C1 segment of cervical spinal cord (tissue), 14 donors: ENCODE results near the gene MPP2.
A peak's percentile ranks its signal among the peaks of the same experiment; 100 is the strongest.
"Not testable (repeated sequence)": the region's sequence is repeated elsewhere in the genome, so short reads cannot be mapped to it uniquely, and the experiment has no call there.

Experiments used
- DNase-seq, 14 donors: peaks; one replicate each; lab custom pipeline; 2025; lab: John Stamatoyannopoulos, UW

Gene MPP2

DNA sequence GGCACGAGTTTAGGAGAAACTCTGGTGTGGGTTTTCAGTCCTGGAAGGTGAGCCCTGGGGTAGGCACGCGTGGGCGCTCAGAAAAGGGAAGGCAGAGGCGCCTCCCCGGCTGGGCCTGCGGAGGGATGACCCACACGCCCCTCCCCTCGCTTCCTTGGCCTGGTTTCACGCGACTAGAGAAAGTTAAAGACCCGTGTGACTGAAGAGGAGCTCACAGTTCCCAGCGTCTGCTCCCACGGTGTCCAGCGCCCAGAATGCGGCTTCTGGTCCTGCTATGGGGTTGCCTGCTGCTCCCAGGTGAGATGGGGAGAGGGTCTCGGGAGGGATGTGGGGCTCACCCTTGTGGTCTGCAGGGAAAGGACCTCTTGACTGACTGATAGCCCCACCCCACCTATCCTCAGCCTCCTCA is 60.4 kb downstream of the MPP2 start, which contains the start of gene CD300LG:
Gene CD300LG, plus strand, starts transcription at position 214 of the 409 bp plus-strand sequence. Its CDS starts 41 bp downstream, at position 255.
- no peak for DNase-seq

DNA sequence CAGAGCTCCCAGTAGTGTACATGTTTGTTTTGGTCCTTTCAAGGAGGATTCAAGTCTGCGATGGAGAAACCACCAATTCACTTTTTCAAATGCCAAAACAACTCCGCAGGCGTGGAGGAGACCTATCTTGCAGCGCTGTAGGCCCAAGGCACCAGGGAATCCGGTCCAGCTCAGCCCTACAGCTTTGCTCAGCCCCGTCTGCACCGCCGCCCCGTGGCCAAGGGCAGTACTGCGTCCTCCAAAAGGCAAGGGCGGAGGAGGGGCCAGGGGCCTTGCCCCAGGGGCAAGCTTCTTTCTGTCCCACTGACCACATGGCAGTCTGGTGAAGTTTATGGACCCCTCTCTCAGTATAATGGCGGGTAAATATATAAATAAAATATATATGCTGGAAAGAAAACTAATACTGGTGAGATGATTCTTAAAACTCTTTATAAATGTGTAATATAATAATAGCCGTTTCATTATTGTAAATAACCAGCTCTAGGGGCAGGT is 61.1 kb downstream of the MPP2 start:
- DNase-seq: peak in 12 of 14 donors; percentile 7 to 82 (median 60)

DNA sequence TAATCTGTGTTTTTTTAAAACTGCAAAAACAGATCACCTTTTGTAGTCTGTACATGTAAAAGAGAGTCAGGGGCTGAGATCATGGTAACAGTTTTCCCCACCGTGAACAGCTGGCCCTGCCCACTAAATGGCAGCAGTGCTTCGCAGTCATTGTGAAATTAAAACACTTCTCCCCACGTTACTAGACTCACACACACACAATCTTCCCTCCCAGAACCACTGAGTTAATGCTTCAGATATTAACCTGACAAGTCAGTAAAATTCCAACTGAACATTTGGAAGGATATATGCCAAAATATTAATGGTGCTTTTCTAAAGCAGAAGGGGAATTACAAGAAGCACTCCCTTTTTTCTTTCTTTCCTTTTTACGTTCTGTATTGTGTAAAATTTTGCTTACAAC is 61.6 kb downstream of the MPP2 start:
- DNase-seq: no peak

DNA sequence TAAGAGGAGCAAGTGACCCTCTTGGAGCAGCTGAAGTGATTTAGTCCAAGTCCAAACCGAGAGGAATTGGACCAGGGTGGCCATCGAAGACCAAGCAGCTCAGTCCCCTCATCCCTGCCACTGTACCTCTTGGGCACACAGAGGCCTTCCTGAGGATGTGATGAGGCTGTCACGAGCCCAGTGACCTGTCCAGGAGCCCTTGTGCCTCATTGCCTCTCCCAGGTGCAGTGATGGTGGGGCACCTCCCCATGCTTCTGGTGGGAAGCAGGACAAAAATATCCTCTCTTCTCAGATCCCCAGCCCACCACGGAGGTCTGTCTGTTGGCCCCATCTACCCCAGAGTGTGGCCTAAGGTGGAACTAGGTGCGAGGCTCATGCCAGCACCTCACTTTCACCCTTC is 63.1 kb downstream of the MPP2 start:
- DNase-seq: no peak

DNA sequence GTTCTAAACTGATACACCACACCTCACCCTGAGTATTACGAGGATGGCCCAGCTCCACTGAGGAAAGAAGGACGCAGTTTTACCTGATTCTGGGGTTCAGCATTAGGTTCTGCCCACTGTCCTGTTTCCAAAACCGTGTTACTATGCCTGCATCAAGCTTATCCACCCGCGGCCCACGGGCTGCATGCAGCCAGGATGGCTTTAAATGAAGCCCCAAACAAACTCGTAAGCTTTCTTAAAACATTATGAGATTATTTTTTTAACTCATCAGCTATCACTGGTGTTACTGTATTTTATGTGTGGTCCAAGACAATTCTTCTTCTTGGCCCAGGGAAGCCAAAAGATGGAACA is 64.4 kb downstream of the MPP2 start:
- no peak for DNase-seq

DNA sequence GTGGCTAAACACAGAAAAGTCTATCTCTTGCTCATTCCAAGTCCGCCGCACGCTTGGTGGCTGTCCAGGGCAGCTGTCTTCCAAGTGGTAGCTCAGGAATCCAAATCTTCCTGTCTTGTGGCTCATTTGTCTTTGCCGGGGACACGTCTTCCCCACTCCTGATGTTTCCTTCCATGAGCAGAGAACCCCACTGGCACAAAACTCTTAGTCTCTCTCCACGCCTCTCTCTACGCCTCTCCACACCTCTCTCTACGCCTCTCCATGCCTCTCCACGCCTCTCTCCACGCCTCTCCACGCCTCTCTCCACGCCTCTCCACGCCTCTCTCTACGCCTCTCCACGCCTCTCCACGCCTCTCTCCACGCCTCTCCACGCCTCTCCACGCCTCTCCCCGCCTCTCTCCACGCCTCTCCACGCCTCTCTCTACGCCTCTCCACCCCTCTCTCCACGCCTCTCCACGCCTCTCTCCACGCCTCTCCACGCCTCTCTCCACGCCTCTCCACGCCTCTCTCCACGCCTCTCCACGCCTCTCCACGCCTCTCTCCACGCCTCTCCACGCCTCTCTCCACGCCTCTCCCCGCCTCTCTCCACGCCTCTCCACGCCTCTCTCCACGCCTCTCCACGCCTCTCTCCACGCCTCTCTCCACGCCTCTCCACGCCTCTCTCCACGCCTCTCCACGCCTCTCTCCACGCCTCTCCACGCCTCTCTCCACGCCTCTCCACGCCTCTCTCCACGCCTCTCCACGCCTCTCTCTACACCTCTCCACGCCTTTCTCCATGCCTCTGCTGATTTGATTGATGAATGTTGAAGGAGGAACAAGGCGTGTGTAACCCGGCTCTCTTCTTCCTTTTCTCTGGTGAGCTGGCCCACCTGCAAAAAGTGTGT is 65.0 kb downstream of the MPP2 start:
- DNase-seq: not testable (repeated sequence)

DNA sequence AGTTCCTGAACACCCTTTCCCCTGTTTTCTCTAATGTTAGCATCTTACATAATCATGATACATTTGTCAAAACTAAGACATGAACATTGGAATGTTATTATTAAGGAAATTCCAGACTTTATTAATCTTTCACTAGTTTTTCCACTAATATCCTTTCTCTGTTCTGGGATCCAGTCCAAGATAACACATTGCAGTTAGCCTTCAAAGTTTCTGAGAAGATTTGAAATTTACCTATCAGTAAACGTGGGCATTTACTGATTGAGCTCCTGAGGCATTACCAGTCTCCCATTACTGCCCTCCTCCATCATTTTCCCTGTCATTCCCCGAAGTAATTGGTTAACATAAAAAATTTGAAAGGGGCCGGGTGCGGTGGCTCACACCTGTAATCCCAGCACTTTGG is 66.1 kb downstream of the MPP2 start:
- no peak for DNase-seq

DNA sequence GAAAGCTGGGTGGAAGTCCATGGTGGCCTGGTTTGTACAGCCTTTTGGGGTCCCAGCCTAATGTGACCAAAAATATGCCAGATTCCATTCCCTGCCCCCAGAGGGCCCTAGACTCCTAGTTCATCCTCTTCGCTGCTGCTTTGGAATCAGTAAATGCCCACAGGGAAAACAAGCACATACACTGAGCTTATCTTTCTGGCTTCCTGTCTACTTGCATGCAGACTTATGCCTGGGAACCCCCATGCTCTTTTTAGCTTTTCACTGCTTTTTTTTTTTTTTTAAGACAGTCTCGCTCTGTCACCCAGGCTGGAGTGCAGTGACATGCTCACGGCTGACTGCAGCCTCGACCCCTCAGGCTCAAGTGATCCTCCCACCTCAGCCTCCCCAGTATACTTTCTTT is 66.5 kb downstream of the MPP2 start:
- DNase-seq: no peak

DNA sequence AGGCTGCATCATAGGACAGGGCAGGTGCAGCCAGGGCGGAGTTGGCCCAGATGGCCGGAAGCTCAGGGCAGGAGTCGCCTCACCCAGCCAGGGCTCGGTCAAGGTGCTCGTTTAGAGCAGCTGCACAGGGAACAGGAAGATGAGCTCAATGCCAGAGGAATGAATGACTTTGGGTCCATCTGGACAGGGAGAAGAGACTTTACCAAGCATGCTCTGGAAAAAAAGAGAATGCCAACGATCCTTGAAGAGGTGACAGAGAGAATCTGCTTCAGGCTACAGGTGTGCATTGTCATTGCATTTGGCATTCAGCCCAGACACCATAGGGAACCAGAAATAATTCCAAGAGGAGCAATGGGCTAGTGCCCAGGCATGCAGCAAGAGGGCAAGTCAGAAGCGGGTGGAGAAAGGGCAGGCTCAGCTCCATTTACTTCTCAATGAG is 67.6 kb downstream of the MPP2 start:
- peak in 3 of 14 donors; percentile 53 to 98 (median 68) for DNase-seq

DNA sequence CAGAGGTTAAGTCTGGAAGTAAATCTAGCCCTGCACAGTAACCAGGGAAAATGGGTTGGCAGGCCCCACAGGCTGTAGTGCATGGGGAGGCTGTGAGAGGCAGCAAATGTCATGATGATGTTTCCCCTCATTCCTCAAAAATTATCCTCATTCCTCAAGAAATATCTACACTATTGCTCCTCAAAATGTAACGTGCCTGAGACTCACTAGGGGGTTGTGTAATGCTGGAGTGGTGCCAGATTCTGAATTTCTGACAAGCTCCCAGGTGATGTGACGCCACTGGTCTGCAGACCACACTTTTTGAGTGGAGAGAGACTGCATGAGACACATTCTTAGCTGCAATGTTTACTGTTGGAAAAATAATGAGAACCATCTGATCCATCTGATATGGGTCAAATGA is 73.2 kb downstream of the MPP2 start:
- no peak for DNase-seq

DNA sequence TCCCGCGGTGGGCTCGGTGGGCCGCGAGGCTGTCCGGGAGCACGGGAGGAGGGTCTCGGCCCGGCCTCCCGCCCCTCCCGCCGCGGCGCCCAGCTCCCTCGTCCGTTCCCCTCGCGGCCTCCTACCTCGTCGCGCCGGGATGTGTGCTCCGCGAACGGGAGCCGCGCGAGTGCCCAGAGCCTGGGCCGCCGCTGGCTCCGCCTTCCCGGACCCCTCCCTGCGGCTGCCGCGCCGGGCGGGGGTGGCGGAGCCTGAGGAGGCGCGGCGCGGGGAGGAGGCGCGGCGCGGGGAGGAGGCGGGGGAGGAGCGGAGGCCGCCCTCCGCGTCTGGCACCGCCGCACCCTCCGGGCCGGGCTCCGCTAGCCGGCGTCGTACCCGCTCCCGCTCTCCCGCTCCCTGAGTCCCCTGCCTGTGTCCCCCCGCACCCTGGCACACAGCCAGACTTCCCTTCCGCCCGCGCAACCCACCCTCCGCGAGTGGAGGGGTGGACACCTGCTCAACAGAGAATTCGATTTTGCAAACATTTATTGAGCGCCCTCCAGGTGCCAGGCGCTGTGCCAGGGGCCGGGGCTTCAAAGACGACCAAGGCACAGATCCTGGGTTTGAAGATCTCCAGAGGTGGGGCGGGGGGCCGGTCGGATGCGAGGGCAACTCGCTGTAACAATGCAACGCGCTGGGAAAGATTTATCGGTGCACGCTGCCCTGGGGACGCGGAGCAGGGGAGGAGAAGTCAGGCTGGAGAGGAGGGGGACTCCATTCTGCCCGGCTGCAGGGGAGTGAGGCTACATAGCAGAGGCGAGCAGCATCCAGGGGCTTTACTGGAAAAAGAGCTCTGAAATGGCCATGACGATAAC is 74.1 kb downstream of the MPP2 start, which contains the start of gene MPP3:
Gene MPP3, minus strand, starts transcription at position 171 of the 854 bp plus-strand sequence. CDS start 1,240 bp downstream, outside the sequence.
- DNase-seq: peak in 6 of 14 donors; percentile 13 to 60 (median 31)

DNA sequence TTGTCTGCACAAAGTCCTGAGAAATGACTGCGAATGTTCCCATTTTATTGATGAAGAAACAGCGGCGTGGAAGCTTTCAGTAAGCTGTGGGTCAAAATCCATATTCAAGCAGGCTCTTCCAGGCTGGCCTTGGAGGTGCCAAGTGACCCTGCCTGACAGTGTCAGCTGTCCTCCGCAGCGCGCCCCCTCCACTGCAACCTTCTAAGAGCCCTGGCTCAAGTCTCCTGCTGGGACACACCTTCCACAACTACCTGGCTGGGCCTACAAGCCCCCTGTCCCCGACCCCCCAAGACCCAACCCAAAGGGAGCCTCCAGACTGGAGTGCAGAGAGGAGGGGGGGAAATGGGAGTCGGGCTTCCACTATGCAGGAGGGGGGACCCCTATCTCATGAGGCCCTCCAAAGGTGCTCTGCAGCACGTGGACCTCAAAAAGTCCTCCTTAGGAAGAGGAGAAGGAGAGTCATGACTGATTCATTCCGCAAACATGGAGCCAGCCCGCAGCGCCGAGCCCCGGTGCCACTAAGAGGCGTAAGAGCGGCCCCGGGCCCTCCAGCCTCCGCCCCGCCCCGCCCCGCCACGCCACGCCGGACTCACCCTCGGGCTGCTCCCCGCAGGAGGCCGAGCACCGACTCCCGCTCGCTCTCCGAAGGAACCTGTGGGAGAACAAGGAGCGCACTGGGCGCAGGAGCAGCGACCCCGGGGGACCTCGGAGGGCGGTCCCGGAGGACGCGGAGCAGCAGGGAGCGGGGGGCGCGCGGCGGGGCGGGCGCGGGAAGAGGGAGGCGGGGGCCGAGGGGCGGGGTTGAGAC is 75.0 kb downstream of the MPP2 start:
- peak in 3 of 14 donors; percentile 29 to 55 (median 50) for DNase-seq

DNA sequence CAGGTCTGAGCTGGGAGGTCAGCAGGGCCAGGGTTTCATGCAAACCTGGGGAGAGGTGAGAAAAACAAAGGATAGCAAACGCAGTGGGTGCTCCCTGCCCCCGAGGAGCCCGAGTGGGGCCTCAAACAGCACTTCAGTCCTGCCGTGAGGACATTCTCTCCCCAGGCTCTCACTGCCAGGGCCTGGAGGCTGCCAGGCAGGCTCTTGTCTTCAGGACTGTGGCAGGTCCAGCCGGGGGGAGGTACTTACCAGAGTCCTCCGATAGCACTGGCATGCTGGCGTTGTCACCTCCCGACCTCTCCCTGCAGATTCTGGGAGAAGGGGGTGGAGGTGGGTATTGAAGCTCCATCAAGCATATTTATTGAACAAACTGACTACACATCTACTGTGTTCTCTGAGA is 75.7 kb downstream of the MPP2 start:
- DNase-seq: peak in 1 of 14 donors; percentile 45

DNA sequence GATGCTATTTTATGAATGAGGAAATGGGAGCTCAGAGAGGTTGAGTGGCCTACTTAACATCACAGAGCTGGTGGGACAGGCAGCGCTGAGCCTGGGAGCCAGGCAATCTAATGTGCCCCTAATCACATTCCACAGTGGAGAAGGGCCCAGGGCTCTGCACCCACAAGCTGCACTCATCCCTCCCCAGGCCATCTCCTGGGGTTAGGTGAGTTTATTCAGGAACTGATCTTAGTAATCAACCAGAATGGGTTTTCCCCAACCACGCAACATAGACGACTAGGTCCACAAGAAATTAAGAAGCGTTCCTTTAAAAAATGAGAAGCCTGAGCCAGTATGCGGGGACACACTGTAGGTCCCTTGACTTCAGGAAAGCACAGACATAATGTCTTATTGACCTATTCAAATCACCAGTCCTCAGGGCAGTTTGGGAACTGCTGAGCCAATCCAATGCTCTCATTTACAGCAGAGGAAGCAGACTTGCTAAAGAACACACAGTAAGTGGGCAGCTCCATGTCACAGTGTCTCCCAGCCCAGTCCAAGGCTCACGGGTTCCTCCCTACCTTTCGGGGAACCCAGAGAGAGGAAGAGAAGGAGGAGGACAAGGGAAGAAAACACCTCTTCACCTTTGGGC is 76.7 kb downstream of the MPP2 start:
- DNase-seq: peak in 1 of 14 donors; percentile 24

DNA sequence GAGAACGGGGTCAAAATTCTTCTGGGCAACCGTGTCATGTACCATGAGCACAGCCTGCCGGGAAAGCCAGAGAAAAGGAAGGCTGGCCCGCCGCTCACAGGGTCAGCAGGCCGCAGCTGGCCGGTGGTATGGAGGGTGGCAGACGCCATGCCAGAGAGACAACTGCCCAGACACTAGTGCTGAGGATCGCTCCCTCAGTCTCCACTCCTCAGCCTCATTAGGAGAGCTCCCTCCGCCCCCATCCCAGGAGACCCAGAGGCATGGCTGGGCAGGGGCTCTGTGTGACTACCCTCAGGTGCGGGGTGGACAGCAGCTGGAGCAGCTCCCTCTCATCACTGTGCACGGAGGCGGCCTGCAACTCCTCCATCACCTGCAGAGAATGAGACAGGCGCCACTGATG is 77.6 kb downstream of the MPP2 start:
- DNase-seq: no peak

DNA sequence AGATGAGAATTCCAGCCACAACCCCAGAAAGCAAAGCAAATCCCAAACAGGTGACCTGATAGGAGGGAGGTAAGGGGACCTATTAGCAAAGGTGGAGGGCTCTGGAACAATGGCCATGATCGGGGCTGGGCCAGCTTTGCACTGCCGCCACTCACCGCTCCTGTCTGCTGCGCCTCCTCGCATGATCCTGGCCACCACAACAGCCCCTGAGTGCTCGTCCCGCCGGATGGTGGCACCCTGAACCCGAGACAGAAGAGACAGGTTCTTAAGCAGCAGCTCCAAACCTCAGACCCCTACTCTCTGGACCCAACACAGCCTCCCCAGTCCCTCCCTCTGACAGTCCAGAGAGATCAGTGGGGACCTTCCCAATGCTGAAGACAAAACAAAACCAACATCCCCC is 79.7 kb downstream of the MPP2 start:
- DNase-seq: peak in 1 of 14 donors; percentile 21

DNA sequence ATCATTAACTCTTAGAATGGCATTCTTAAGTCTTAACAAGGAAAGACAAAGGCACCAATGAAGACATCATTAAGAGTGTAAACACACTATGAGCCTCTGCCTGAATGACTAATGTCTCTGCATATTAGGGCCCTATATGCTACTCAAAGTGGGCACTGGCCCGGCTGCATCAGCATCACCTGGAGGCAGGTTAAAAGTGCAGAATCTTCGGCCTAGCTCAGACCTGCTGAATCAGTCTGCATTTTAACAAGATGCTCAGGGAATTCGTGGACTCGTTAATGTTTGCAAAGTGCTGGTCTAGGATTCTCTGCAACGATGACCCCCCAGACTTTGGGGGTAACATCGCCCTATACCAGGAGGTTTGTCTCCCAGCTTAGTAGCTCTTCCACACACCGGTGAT is 81.1 kb downstream of the MPP2 start:
- no peak for DNase-seq

DNA sequence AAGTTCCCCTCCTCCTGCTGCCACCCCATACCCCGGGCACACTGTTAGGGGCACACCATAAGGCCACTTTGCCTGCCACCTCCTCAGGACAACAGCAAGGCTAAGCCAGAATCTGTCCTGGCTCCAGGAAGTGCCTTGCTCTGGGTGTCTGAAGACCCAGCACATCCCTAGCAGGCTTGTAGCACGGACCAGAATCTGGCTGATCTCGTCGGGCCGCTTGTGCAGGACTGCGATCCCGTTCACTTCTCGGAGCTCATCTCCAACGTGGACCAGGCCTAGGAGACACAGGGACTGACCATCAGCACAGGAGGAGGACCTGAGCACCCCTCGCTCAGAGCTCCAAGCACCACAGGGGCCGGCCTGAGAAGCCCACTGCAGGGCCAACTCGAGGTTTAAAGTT is 81.8 kb downstream of the MPP2 start:
- no peak for DNase-seq
